ENCODE results near the gene SLC35F4. TPM values are rescaled to one million over a fixed set of nuclear protein-coding genes. Genes with fewer than 3 reads are reported as not detected.
A peak's percentile ranks its signal among the peaks of the same experiment; 100 is the strongest.

The SLC35F4 gene
- total and polyA plus RNA-seq, 10 of the 15 experiments (the other 5 are each of a cell fraction or from before 2014, with no cell fraction given): 0.06 to 0.30 TPM; not detected in 8

DNA sequence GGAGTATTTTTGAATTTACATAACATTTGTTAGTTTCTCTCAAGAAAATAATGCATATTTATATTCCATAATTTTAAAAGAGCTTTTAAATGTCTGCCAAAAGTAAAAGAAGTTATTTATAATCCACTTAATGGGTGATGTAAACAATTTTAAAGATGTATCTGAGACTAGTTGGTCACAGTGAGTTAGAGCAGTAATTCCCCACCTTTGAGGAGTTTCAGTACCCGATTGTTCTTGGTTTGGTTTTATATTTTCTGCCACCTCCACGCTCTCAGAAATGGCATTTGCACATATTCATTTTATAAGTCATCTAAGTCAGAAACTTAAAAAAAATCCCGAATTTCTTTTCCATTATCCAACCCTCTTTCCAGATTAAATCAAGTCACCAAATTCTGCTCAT is 153.2 kb downstream of the SLC35F4 start:
- H3K36me3 ChIP-seq (ENCODE audit: control insufficient read depth in 2 of 2, insufficient read depth in 2 of 2, low read length in 1 of 2): no peaks in the 10 kb centered on the region
- no peaks in the 10 kb centered on the region for H4K20me1 ChIP-seq (ENCODE audit: control insufficient read depth, insufficient read depth)
- ChIA-PET RAD21 (ENCODE audit: unreplicated experiment) (interaction anchor here (0.8 to 2.0 kb wide), 4 partner anchors 9 to 159 kb away, joined by 3 to 6 read pairs (median 4); no protein-coding TSS in a partner anchor), CTCF (interaction anchor here (1.3 to 1.8 kb wide), 4 partner anchors 9 to 171 kb away, joined by 4 to 8 read pairs (median 5); no protein-coding TSS in a partner anchor), POLR2A (interaction anchor here (0.6 kb wide), 1 partner anchor 8 kb away, joined by 3 read pairs; no protein-coding TSS in a partner anchor), SMC1A (ENCODE audit: uncharacterized antibody, unreplicated experiment) (interaction anchor here (1.0 to 2.1 kb wide), 10 partner anchors 12 to 166 kb away, joined by 3 to 10 read pairs (median 4); no protein-coding TSS in a partner anchor)
- H3K27me3 ChIP-seq (replicated peaks in 1 of 2; ENCODE audit: control insufficient read depth in 2 of 2, insufficient read depth in 2 of 2, low read length in 1 of 2): no peaks in the 10 kb centered on the region
- TF ChIP-seq RBBP5 (conservative IDR thresholded peaks at IDR 0.05): no peak
- TF ChIP-seq, protein P1, sequence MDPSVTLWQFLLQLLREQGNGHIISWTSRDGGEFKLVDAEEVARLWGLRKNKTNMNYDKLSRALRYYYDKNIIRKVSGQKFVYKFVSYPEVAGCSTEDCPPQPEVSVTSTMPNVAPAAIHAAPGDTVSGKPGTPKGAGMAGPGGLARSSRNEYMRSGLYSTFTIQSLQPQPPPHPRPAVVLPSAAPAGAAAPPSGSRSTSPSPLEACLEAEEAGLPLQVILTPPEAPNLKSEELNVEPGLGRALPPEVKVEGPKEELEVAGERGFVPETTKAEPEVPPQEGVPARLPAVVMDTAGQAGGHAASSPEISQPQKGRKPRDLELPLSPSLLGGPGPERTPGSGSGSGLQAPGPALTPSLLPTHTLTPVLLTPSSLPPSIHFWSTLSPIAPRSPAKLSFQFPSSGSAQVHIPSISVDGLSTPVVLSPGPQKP (IDR thresholded peaks at IDR 0.05; ENCODE audit: low read depth, low read length): no peak
- TF ChIP-seq TAF1 (IDR thresholded peaks at IDR 0.05; ENCODE audit: borderline replicate concordance, low read depth, low read length): no peak
- no peak for TF ChIP-seq NRF1 (conservative IDR thresholded peaks at IDR 0.05; ENCODE audit: low read depth, low read length)
- no peak for DNase-seq (ENCODE audit: low read depth, low spot score)
- H3K9me3 ChIP-seq (replicated peaks; ENCODE audit: control insufficient read depth, insufficient read depth, low read length): no peaks in the 10 kb centered on the region; the same call in 2 of the 3 replicates
- no peak overlapping the region for H3K27ac ChIP-seq (ENCODE audit: control insufficient read depth, insufficient read depth)
- no peak overlapping the region for H3K4me3 ChIP-seq
- in situ Hi-C loops (cut with MboI): no loop called here
- no peak overlapping the region for H3K4me2 ChIP-seq (ENCODE audit: control insufficient read depth, insufficient read depth)
- BruUV-seq (replicated peaks): no TSS peak
- H2AFZ ChIP-seq (ENCODE audit: control insufficient read depth, low read depth, low read length): no peak overlapping the region
- WGBS (ENCODE audit: insufficient coverage, insufficient replicate concordance, low lambda C conversion rate, missing lambda C conversion rate): 0% methylated on average over 3 of the region's 3 CpGs
- H3K9ac ChIP-seq (ENCODE audit: control insufficient read depth, insufficient read depth, low read length): no peak overlapping the region
- no peaks in the 10 kb centered on the region for H3K4me1 ChIP-seq (ENCODE audit: control insufficient read depth, insufficient read depth, low read length)
- intact Hi-C loops (cut with micrococcal nuclease; ENCODE audit: unreplicated experiment): loop anchor here (10.0 kb wide), 1 partner anchor 62 kb away; no protein-coding TSS in a partner anchor
- H3K79me2 ChIP-seq (ENCODE audit: control insufficient read depth, insufficient read depth, low read length): no peaks in the 10 kb centered on the region
- ATAC-seq: peak; percentile 65
- FAIRE-seq: no peak

- POLR2A ChIA-PET: no interaction called here
- Histone ChIP-seq H3K9me3 (replicated peaks; ENCODE audit: control insufficient read depth, insufficient read depth, low read length) (no peaks in the 10 kb centered on the region; the same call in 2 of the 3 replicates), H3K4me2 (ENCODE audit: control insufficient read depth, insufficient read depth) (no peak overlapping the region), H3K27me3 (replicated peaks in 1 of 2; ENCODE audit: control insufficient read depth in 2 of 2, insufficient read depth in 2 of 2, low read length in 1 of 2) (no peaks in the 10 kb centered on the region), H3K36me3 (ENCODE audit: control insufficient read depth in 2 of 2, insufficient read depth in 2 of 2, low read length in 1 of 2) (no peaks in the 10 kb centered on the region), H3K4me1 (ENCODE audit: control insufficient read depth, insufficient read depth, low read length) (no peaks in the 10 kb centered on the region), H3K79me2 (ENCODE audit: control insufficient read depth, insufficient read depth, low read length) (no peaks in the 10 kb centered on the region), H3K9ac (ENCODE audit: control insufficient read depth, insufficient read depth, low read length) (no peak overlapping the region), H3K27ac (ENCODE audit: control insufficient read depth, insufficient read depth) (no peak overlapping the region), H3K4me3 (no peak overlapping the region), H2AFZ (ENCODE audit: control insufficient read depth, low read depth, low read length) (no peak overlapping the region), H4K20me1 (ENCODE audit: control insufficient read depth, insufficient read depth) (no peaks in the 10 kb centered on the region)
- peak; percentile 51 for ATAC-seq
- no TSS peak for BruUV-seq (replicated peaks)
- TF ChIP-seq CTCF (IDR thresholded peaks at IDR 0.05 in 2 of 3, conservative IDR thresholded peaks at IDR 0.05 in 1 of 3; ENCODE audit: control insufficient read depth in 2 of 3, extremely low read depth in 1 of 3, insufficient read depth in 1 of 3, low read depth in 3 of 3, low read length in 3 of 3) (0 out of 6 replicates have a peak, but pooled peaks of 1 of the 3 experiments have one; percentile 1), EZH2 (IDR thresholded peaks at IDR 0.05; ENCODE audit: borderline replicate concordance, control insufficient read depth, low read depth, low read length) (no peak)
- in situ Hi-C loops (cut with MboI) (no loop called here), intact Hi-C loops (cut with micrococcal nuclease; ENCODE audit: unreplicated experiment) (loop anchor here (10.0 kb wide), 1 partner anchor 63 kb away; no protein-coding TSS in a partner anchor)
- CTCF ChIA-PET: interaction anchor here (1.3 to 1.8 kb wide), 4 partner anchors 9 to 172 kb away, joined by 4 to 8 read pairs (median 5); no protein-coding TSS in a partner anchor
- 2% methylated on average over 3 of the region's 3 CpGs for WGBS (ENCODE audit: insufficient coverage, insufficient replicate concordance, low lambda C conversion rate, missing lambda C conversion rate)
- no peak for FAIRE-seq
- SMC1A ChIA-PET (ENCODE audit: uncharacterized antibody, unreplicated experiment): interaction anchor here (0.6 to 2.1 kb wide), 13 partner anchors 11 to 946 kb away, joined by 3 to 10 read pairs (median 4); no protein-coding TSS in a partner anchor
- RAD21 ChIA-PET (ENCODE audit: unreplicated experiment): interaction anchor here (0.8 to 2.0 kb wide), 4 partner anchors 9 to 159 kb away, joined by 3 to 6 read pairs (median 4); no protein-coding TSS in a partner anchor
- no peak for DNase-seq (ENCODE audit: low read depth, low spot score)
Observed at GRCh38 chr14:57712102-57712501, 153.8 kb downstream of the SLC35F4 start.
